DND-41 (cell line): Measurements from ENCODE around the gene OR2W3.

Source experiments
- EZH2 ChIP-seq: IDR thresholded peaks from 3 replicates; pipeline ENCODE4 v1.6.1; 2012; ENCODE audit warnings: borderline replicate concordance, low read depth, mild to moderate bottlenecking, moderate library complexity, low read length, inconsistent platforms; ENCODE audit not compliant: severe bottlenecking
- TF ChIP-seq, protein P1 (sequence below): IDR thresholded peaks from 2 replicates; pipeline ENCODE4 v1.5.1; 2012; ENCODE audit warnings: borderline replicate concordance, low read length, moderate library complexity, mild to moderate bottlenecking; ENCODE audit not compliant: poor library complexity, severe bottlenecking; ENCODE audit errors: extremely low read depth

DNA sequence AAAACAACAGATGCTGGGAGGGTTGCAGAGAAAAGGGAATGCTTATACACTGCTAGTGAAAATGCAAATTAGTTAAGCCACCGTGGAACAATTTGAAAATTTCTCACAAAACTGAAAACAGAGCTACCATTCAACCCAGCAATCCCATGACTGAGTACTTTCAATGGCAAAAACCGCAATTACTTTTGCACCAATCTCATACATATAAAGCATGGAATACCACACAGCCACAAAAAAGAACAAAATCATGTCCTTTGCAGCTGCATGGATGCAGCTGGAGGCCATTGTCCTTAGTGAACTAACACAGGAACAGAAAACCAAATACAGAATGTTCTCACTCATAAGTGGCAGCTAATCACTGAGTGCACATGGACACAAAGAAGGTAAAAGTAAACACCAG, 18.4 kb downstream of the OR2W3 start:
- TF ChIP-seq, protein P1, sequence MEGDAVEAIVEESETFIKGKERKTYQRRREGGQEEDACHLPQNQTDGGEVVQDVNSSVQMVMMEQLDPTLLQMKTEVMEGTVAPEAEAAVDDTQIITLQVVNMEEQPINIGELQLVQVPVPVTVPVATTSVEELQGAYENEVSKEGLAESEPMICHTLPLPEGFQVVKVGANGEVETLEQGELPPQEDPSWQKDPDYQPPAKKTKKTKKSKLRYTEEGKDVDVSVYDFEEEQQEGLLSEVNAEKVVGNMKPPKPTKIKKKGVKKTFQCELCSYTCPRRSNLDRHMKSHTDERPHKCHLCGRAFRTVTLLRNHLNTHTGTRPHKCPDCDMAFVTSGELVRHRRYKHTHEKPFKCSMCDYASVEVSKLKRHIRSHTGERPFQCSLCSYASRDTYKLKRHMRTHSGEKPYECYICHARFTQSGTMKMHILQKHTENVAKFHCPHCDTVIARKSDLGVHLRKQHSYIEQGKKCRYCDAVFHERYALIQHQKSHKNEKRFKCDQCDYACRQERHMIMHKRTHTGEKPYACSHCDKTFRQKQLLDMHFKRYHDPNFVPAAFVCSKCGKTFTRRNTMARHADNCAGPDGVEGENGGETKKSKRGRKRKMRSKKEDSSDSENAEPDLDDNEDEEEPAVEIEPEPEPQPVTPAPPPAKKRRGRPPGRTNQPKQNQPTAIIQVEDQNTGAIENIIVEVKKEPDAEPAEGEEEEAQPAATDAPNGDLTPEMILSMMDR: no peak
- no peak for TF ChIP-seq EZH2
